Muscle of leg (tissue), 11 donors: ENCODE measurements around the gene TBX1. TPM values are rescaled to one million over a fixed set of nuclear protein-coding genes. Genes with fewer than 3 reads are reported as not detected.

Source experiments
- DNase-seq: peaks from one replicate; pipeline ENCODE4 v3.0.0; 2013
- H3K27ac ChIP-seq: one replicate; pipeline ENCODE4 v1.5.1; 2013; ENCODE audit warnings: mild to moderate bottlenecking, low read length, control low read depth
- H3K27me3 ChIP-seq: one replicate; pipeline ENCODE4 v1.6.1; 2013; ENCODE audit warnings: low read length; ENCODE audit not compliant: control insufficient read depth, insufficient read depth
- H3K36me3 ChIP-seq: one replicate; pipeline ENCODE4 v1.6.1; 2013; ENCODE audit warnings: low read length; ENCODE audit not compliant: control insufficient read depth, insufficient read depth
- H3K4me1 ChIP-seq: one replicate; pipeline ENCODE4 v1.6.1; 2013; ENCODE audit warnings: low read length; ENCODE audit not compliant: control insufficient read depth, insufficient read depth
- H3K4me3 ChIP-seq: one replicate; pipeline ENCODE4 v1.5.1; 2013; ENCODE audit warnings: low read length, control low read depth
- H3K9me3 ChIP-seq: replicated peaks from 2 replicates; pipeline ENCODE4 v1.6.1; 2013; ENCODE audit warnings: low read depth, low read length; ENCODE audit not compliant: control insufficient read depth
- WGBS: methylation state at CpG from one replicate; pipeline ENCODE4 v1.1.5; 2013; ENCODE audit warnings: missing lambda C conversion rate; ENCODE audit not compliant: insufficient coverage; 5-methylcytosine and 5-hydroxymethylcytosine counted together
- polyA plus RNA-seq, 8 donors: library from polyadenylated mRNA; unstranded; fragments of 120-200 nt; gene quantifications; one replicate each; pipeline versions ENCODE4 v1.2.1 to v1.2.3, GENCODE V29; 2013; ENCODE audit warnings: inconsistent platforms in 1 of 8, low replicate concordance in 1 of 8; ENCODE audit not compliant: insufficient read length in 8 of 8, insufficient read depth in 1 of 8
- total RNA-seq: library from RNA; stranded (reverse); fragments of 120-200 nt; gene quantifications from one replicate; pipeline ENCODE4 v1.2.4, GENCODE V29; 2013

Gene TBX1
- total and polyA plus RNA-seq, 9 donors: 7.2 to 50.3 (median 11.9) TPM

GRCh38 chr22:19816372-19817119 is 56.0 kb downstream of the TBX1 start:
- H3K27ac ChIP-seq: no peak overlapping the region
- no peaks in the 10 kb centered on the region for H3K9me3 ChIP-seq
- WGBS: 82% methylated on average over 8 of the region's 14 CpGs
- peaks cover 5% of the 10 kb centered on the region for H3K4me1 ChIP-seq
- no peak for DNase-seq
- H3K4me3 ChIP-seq: no peak overlapping the region
- H3K27me3 ChIP-seq: no peaks in the 10 kb centered on the region
- no peaks in the 10 kb centered on the region for H3K36me3 ChIP-seq

Other genes with a start within 250 kb of the TBX1 start
- 50.8 TPM for gene CLDN5, start 236.4 kb upstream of the TBX1 start, total RNA-seq
- 10 to 100 TPM; 34.8 to 78.1 (median 52.1) TPM for gene CLDN5, start 236.4 kb upstream of the TBX1 start, polyA plus RNA-seq
- 67.6 TPM for gene SEPTIN5, start 46.3 kb upstream of the TBX1 start, total RNA-seq
- 100 to 1,000 TPM in 6 of 8 donors, 10 to 100 TPM in 2; 91.3 to 122 (median 106) TPM for gene SEPTIN5, start 46.3 kb upstream of the TBX1 start, polyA plus RNA-seq
- gene GP1BB, start 37.2 kb upstream of the TBX1 start, total RNA-seq: 13.7 TPM
- 10 to 100 TPM in 4 of 8 donors, 1 to 10 TPM in 4; 7.9 to 25.2 (median 10.9) TPM for gene GP1BB, start 37.2 kb upstream of the TBX1 start, polyA plus RNA-seq
- 4.6 TPM for gene GNB1L, start 94.1 kb downstream of the TBX1 start, total RNA-seq
- 1 to 10 TPM; 3.0 to 6.9 (median 4.5) TPM for gene GNB1L, start 94.1 kb downstream of the TBX1 start, polyA plus RNA-seq
- 12.7 TPM for gene RTL10, start 94.1 kb downstream of the TBX1 start, total RNA-seq
- gene RTL10, start 94.1 kb downstream of the TBX1 start, polyA plus RNA-seq: 10 to 100 TPM; 10.8 to 15.8 (median 12.6) TPM
- gene COMT, start 181.0 kb downstream of the TBX1 start, total RNA-seq: 61.9 TPM
- gene COMT, start 181.0 kb downstream of the TBX1 start, polyA plus RNA-seq: 100 to 1,000 TPM in 1 of 8 donors, 10 to 100 TPM in 7; 77.1 to 104 (median 81.6) TPM
- gene TXNRD2, start 181.0 kb downstream of the TBX1 start, total RNA-seq: 17.0 TPM
- gene TXNRD2, start 181.0 kb downstream of the TBX1 start, polyA plus RNA-seq: 10 to 100 TPM; 14.1 to 21.5 (median 17.9) TPM